Neural progenitor cell (in vitro differentiated cells): Measurements from ENCODE around the gene CERS6. TPM values are rescaled to one million over a fixed set of nuclear protein-coding genes. Genes with fewer than 3 reads are reported as not detected.

Experiments
- DNase-seq: peaks from one replicate; pipeline ENCODE4 v3.0.0-alpha.2; 2016; ENCODE audit warnings: low spot score
- H2AFZ ChIP-seq: fragments of 200-600 bp; sonication (generic); replicated peaks from 2 replicates; pipeline ENCODE4 v1.6.1; 2016; ENCODE audit warnings: antibody characterized with exemption
- H3F3A ChIP-seq: fragments of 200-600 bp; sonication (generic); 2 replicates; pipeline ENCODE4 v1.6.1; 2016; ENCODE audit warnings: antibody characterized with exemption, low read depth
- H3K27ac ChIP-seq: fragments of 200-600 bp; sonication (generic); 2 replicates; pipeline ENCODE4 v1.5.1; 2016; ENCODE audit warnings: mild to moderate bottlenecking
- H3K27me3 ChIP-seq: fragments of 200-600 bp; sonication (generic); 2 replicates; pipeline ENCODE4 v1.6.1; 2016; ENCODE audit warnings: mild to moderate bottlenecking, moderate library complexity
- H3K36me3 ChIP-seq: fragments of 200-600 bp; sonication (generic); 2 replicates; pipeline ENCODE4 v1.5.1; 2016
- H3K4me1 ChIP-seq: fragments of 200-600 bp; sonication (generic); 2 replicates; pipeline ENCODE4 v1.6.1; 2016; ENCODE audit warnings: mixed run types
- H3K4me2 ChIP-seq: fragments of 200-600 bp; sonication (generic); 2 replicates; pipeline ENCODE4 v1.6.1; 2016
- H3K4me3 ChIP-seq: fragments of 200-600 bp; sonication (generic); 2 replicates; pipeline ENCODE4 v1.5.1; 2016
- H3K79me2 ChIP-seq: fragments of 200-600 bp; sonication (generic); 2 replicates; pipeline ENCODE4 v1.6.1; 2016; ENCODE audit warnings: low read depth
- H3K9ac ChIP-seq: fragments of 200-600 bp; sonication (generic); 2 replicates; pipeline ENCODE4 v1.6.1; 2016
- H3K9me3 ChIP-seq: fragments of 200-600 bp; sonication (generic); 2 replicates; pipeline ENCODE4 v1.5.1; 2016; ENCODE audit warnings: low read depth
- H4K20me1 ChIP-seq: fragments of 200-600 bp; sonication (generic); 2 replicates; pipeline ENCODE4 v1.6.1; 2016; ENCODE audit warnings: low read depth
- H3K27ac Mint-ChIP-seq: 3 replicates; pipeline ENCODE4 v1.8.0; 2021; ENCODE audit warnings: mixed read lengths
- H3K27me3 Mint-ChIP-seq: 2 replicates; pipeline ENCODE4 v1.8.0; 2022; ENCODE audit warnings: low read depth, mild to moderate bottlenecking, inconsistent platforms, moderate library complexity, mixed read lengths; ENCODE audit not compliant: insufficient read depth
- H3K36me3 Mint-ChIP-seq: 3 replicates; pipeline ENCODE4 v1.8.0; 2021; ENCODE audit warnings: mixed read lengths
- H3K4me1 Mint-ChIP-seq: 3 replicates; pipeline ENCODE4 v1.8.0; 2021; ENCODE audit warnings: mixed read lengths
- H3K4me3 Mint-ChIP-seq: 3 replicates; pipeline ENCODE4 v1.8.0; 2021; ENCODE audit warnings: mild to moderate bottlenecking, moderate library complexity, mixed read lengths
- H3K9me3 Mint-ChIP-seq: 3 replicates; pipeline ENCODE4 v1.8.0; 2020; ENCODE audit warnings: mixed read lengths
- EZH2 ChIP-seq: fragments of 200-600 bp; sonication (generic); IDR thresholded peaks from 2 replicates; pipeline ENCODE4 v1.6.1; 2017; ENCODE audit warnings: antibody characterized with exemption, mild to moderate bottlenecking, moderate library complexity
- EZH2phosphoT487 ChIP-seq: fragments of 200-600 bp; sonication (generic); IDR thresholded peaks from 2 replicates; pipeline ENCODE4 v1.6.1; 2017; ENCODE audit warnings: antibody characterized with exemption
- total RNA-seq: library from RNA; depleted of rRNA; stranded (reverse); fragments of >200 nt; gene quantifications from 2 replicates; pipeline ENCODE4 v1.2.3, GENCODE V29; 2015; ENCODE audit warnings: low replicate concordance
- TF ChIP-seq, protein P1 (sequence below): fragments of 200-600 bp; sonication (generic); IDR thresholded peaks from 2 replicates; pipeline ENCODE4 v1.5.1; 2017; ENCODE audit warnings: antibody characterized with exemption, mild to moderate bottlenecking

CERS6 gene
- total RNA-seq, 1 donor from 2014 or later: 50.8 TPM

DNA sequence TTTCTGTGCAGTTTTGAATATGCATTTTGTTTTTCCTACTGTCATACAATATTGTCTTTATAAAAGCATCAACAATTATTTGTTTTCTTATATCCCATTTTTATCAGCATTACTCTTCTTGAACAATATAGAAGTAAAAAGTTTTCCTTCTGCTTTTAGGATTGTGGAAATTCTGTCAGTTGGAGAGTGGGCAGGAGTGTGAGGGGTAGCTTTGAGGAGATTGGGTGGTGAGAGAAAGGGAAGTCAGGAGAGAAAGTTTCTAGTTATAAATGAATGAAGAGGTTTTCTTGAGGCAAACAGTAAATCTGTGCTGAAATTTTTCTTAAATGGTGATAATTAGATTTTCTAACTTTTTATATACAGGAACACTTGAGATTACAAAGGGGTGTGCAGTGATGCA is 194.7 kb downstream of the CERS6 start:
- H2AFZ ChIP-seq: no peak overlapping the region
- no peak for DNase-seq
- no peaks in the 10 kb centered on the region for H3K27me3 ChIP-seq
- H3K9me3 Mint-ChIP-seq: peaks cover 5% of the 10 kb centered on the region
- H3K27ac Mint-ChIP-seq: no peak overlapping the region
- no peak overlapping the region for H3K4me3 Mint-ChIP-seq
- no peak overlapping the region for H3K4me2 ChIP-seq
- no peaks in the 10 kb centered on the region for H3K4me1 Mint-ChIP-seq
- H3K79me2 ChIP-seq: peaks cover 56% of the 10 kb centered on the region
- H3F3A ChIP-seq: no peaks in the 10 kb centered on the region
- H3K4me3 ChIP-seq: no peak overlapping the region
- H3K27me3 Mint-ChIP-seq: no peaks in the 10 kb centered on the region
- H4K20me1 ChIP-seq: no peaks in the 10 kb centered on the region
- TF ChIP-seq, protein P1, sequence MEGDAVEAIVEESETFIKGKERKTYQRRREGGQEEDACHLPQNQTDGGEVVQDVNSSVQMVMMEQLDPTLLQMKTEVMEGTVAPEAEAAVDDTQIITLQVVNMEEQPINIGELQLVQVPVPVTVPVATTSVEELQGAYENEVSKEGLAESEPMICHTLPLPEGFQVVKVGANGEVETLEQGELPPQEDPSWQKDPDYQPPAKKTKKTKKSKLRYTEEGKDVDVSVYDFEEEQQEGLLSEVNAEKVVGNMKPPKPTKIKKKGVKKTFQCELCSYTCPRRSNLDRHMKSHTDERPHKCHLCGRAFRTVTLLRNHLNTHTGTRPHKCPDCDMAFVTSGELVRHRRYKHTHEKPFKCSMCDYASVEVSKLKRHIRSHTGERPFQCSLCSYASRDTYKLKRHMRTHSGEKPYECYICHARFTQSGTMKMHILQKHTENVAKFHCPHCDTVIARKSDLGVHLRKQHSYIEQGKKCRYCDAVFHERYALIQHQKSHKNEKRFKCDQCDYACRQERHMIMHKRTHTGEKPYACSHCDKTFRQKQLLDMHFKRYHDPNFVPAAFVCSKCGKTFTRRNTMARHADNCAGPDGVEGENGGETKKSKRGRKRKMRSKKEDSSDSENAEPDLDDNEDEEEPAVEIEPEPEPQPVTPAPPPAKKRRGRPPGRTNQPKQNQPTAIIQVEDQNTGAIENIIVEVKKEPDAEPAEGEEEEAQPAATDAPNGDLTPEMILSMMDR: no peak
- no peak for TF ChIP-seq EZH2phosphoT487
- no peak for TF ChIP-seq EZH2
- H3K4me1 ChIP-seq: peaks cover 30% of the 10 kb centered on the region
- no peak overlapping the region for H3K27ac ChIP-seq
- H3K9me3 ChIP-seq: no peaks in the 10 kb centered on the region
- no peak overlapping the region for H3K9ac ChIP-seq
- peaks cover 5% of the 10 kb centered on the region for H3K36me3 Mint-ChIP-seq
- H3K36me3 ChIP-seq: no peaks in the 10 kb centered on the region

GRCh38 chr2:168652997-168653921 is 197.2 kb downstream of the CERS6 start:
- no peaks in the 10 kb centered on the region for H3K4me1 Mint-ChIP-seq
- no peak overlapping the region for H3K4me2 ChIP-seq
- no peaks in the 10 kb centered on the region for H3K27me3 ChIP-seq
- H3K4me3 ChIP-seq: no peak overlapping the region
- H4K20me1 ChIP-seq: no peaks in the 10 kb centered on the region
- H3K9me3 Mint-ChIP-seq: no peaks in the 10 kb centered on the region
- H3K36me3 Mint-ChIP-seq: peaks cover 1% of the 10 kb centered on the region
- no peak overlapping the region for H3K4me3 Mint-ChIP-seq
- no peaks in the 10 kb centered on the region for H3F3A ChIP-seq
- peaks cover 33% of the 10 kb centered on the region for H3K79me2 ChIP-seq
- DNase-seq: no peak
- H3K27ac ChIP-seq: no peak overlapping the region
- TF ChIP-seq EZH2: no peak
- no peak for TF ChIP-seq EZH2phosphoT487
- TF ChIP-seq, protein P1: no peak
- H3K27me3 Mint-ChIP-seq: no peaks in the 10 kb centered on the region
- no peak overlapping the region for H3K9ac ChIP-seq
- no peak overlapping the region for H3K27ac Mint-ChIP-seq
- H2AFZ ChIP-seq: no peak overlapping the region
- H3K9me3 ChIP-seq: no peaks in the 10 kb centered on the region
- H3K4me1 ChIP-seq: peaks cover 25% of the 10 kb centered on the region
- no peaks in the 10 kb centered on the region for H3K36me3 ChIP-seq

DNA sequence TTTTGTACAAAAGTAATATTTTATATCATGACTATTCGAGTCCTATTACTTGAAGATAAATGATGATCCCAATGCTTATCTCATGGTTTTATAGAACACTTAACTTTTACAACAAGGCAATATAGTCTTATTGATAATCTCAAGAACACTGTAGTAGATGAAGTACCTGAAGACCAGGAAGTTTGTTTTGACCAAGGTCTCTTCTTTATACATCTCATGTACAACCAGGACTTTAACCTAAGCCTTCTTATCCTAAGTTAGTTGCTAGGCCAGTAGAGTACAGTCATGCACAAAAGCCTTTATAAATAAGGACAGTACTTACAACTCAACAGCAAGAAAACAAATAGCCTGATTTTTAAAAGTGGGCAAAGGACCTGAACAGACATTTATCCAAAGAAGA is 198.6 kb downstream of the CERS6 start:
- peaks cover 12% of the 10 kb centered on the region for H3K4me1 ChIP-seq
- H3K36me3 ChIP-seq: no peaks in the 10 kb centered on the region
- no peaks in the 10 kb centered on the region for H3F3A ChIP-seq
- H4K20me1 ChIP-seq: peaks cover 2% of the 10 kb centered on the region
- no peak overlapping the region for H2AFZ ChIP-seq
- DNase-seq: no peak
- H3K27ac ChIP-seq: no peak overlapping the region
- H3K79me2 ChIP-seq: peaks cover 24% of the 10 kb centered on the region
- H3K9ac ChIP-seq: no peak overlapping the region
- H3K4me3 ChIP-seq: no peak overlapping the region
- H3K27ac Mint-ChIP-seq: no peak overlapping the region
- H3K9me3 Mint-ChIP-seq: no peaks in the 10 kb centered on the region
- peaks cover 2% of the 10 kb centered on the region for H3K36me3 Mint-ChIP-seq
- no peaks in the 10 kb centered on the region for H3K4me1 Mint-ChIP-seq
- no peak overlapping the region for H3K4me3 Mint-ChIP-seq
- H3K4me2 ChIP-seq: no peak overlapping the region
- H3K9me3 ChIP-seq: no peaks in the 10 kb centered on the region
- no peaks in the 10 kb centered on the region for H3K27me3 ChIP-seq
- no peaks in the 10 kb centered on the region for H3K27me3 Mint-ChIP-seq
- TF ChIP-seq EZH2phosphoT487 (no peak), EZH2 (no peak)
- TF ChIP-seq, protein P1: no peak
